ENCODE measurements around the gene GRB10.

DNA sequence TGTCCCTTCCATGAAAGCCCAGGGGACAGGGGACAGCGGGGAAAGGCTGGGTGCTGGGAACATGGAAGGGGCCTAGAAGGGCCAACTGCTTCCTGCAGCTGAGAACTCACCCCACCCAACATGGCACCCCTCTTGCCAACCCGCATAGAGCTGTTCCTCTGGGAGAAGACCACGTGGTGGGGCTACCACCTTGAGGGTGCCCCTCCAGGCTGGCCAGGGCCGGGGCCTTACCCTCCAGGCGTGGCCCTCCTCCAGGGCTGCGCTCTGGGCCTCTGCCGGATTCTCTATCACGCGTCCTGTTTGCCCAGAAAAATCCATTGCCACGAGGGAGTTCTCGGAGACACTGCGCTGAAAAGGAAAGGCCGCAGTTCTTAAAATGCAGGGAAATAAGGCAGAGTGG, 177.6 kb downstream of the GRB10 start:
- no peak for TF ChIP-seq CTCF (IDR thresholded peaks at IDR 0.05)
- TF ChIP-seq POLR2A (IDR thresholded peaks at IDR 0.05), result no peak
- TF ChIP-seq POLR2AphosphoS5 (IDR thresholded peaks at IDR 0.05), result no peak
